Mesenchymal stem cell (in vitro differentiated cells and primary cell): Measurements from ENCODE around the gene MAZ.
"Not testable (repeated sequence)": the region's sequence is repeated elsewhere in the genome, so short reads cannot be mapped to it uniquely, and the experiment has no call there.

Experiments
- DNase-seq: peaks from one replicate; pipeline ENCODE4 v3.0.0-alpha.2; 2013
- H2AFZ ChIP-seq: one replicate; pipeline ENCODE4 v1.6.1; 2013; ENCODE audit warnings: low read depth, mild to moderate bottlenecking, control low read depth, inconsistent platforms, low read length, moderate library complexity
- H2AK5ac ChIP-seq: 2 replicates; pipeline ENCODE4 v1.6.1; 2013; ENCODE audit warnings: low read length, moderate library complexity, mild to moderate bottlenecking, inconsistent platforms; ENCODE audit not compliant: severe bottlenecking
- H2BK120ac ChIP-seq: one replicate; pipeline ENCODE4 v1.6.1; 2013; ENCODE audit warnings: low read depth, mild to moderate bottlenecking, inconsistent platforms, low read length, moderate library complexity
- H2BK12ac ChIP-seq, 2 experiments: one replicate each; pipeline ENCODE4 v1.6.1; 2013; ENCODE audit warnings: inconsistent platforms in 2 of 2, low read length in 2 of 2, mild to moderate bottlenecking in 2 of 2, moderate library complexity in 2 of 2, control low read depth in 1 of 2
- H2BK15ac ChIP-seq: one replicate; pipeline ENCODE4 v1.6.1; 2013; ENCODE audit warnings: mild to moderate bottlenecking, low read depth, inconsistent platforms; ENCODE audit not compliant: poor library complexity, severe bottlenecking
- H2BK5ac ChIP-seq: 2 replicates; pipeline ENCODE4 v1.6.1; 2013; ENCODE audit warnings: low read depth, mild to moderate bottlenecking, low read length, control low read depth, inconsistent platforms; ENCODE audit not compliant: poor library complexity, severe bottlenecking
- H3K14ac ChIP-seq, 2 experiments: one replicate each; pipeline ENCODE4 v1.6.1; 2013; ENCODE audit warnings: inconsistent platforms in 2 of 2, low read length in 2 of 2, control low read depth in 1 of 2, mild to moderate bottlenecking in 1 of 2, moderate library complexity in 1 of 2
- H3K18ac ChIP-seq, 2 experiments: one replicate each; pipeline ENCODE4 v1.6.1; 2013; ENCODE audit warnings: inconsistent platforms in 2 of 2, low read length in 2 of 2, control low read depth in 1 of 2, low read depth in 1 of 2, mild to moderate bottlenecking in 1 of 2
- H3K23ac ChIP-seq, 2 experiments: one replicate each; pipeline ENCODE4 v1.6.1; 2013; ENCODE audit warnings: inconsistent platforms in 2 of 2, low read length in 2 of 2, mild to moderate bottlenecking in 2 of 2, moderate library complexity in 2 of 2, control low read depth in 1 of 2
- H3K27ac ChIP-seq: 2 replicates; pipeline ENCODE4 v1.5.1; 2013; ENCODE audit warnings: mild to moderate bottlenecking, moderate library complexity, low read length, control low read depth, inconsistent platforms; ENCODE audit not compliant: poor library complexity, severe bottlenecking
- H3K27me3 ChIP-seq, 2 experiments: 2 replicates each; pipeline versions ENCODE4 v1.6.1 to v1.7.0; 2013; ENCODE audit warnings: low read length in 2 of 2, mild to moderate bottlenecking in 2 of 2, moderate library complexity in 2 of 2, control low read depth in 1 of 2, inconsistent platforms in 1 of 2; ENCODE audit not compliant: control insufficient read depth in 1 of 2, insufficient read depth in 1 of 2
- H3K36me3 ChIP-seq, 2 experiments: 2 replicates each; pipeline versions ENCODE4 v1.6.1 to v1.7.0; 2013; ENCODE audit warnings: low read length in 2 of 2, control low read depth in 1 of 2, inconsistent platforms in 1 of 2, low read depth in 1 of 2, mild to moderate bottlenecking in 1 of 2; ENCODE audit not compliant: insufficient read depth in 2 of 2, control insufficient read depth in 1 of 2
- H3K4ac ChIP-seq, 2 experiments: one replicate each; pipeline ENCODE4 v1.6.1; 2013; ENCODE audit warnings: inconsistent platforms in 2 of 2, low read length in 2 of 2, mild to moderate bottlenecking in 2 of 2, moderate library complexity in 2 of 2, control low read depth in 1 of 2, low read depth in 1 of 2
- H3K4me1 ChIP-seq: 2 replicates; pipeline ENCODE4 v1.6.1; 2013; ENCODE audit warnings: low read depth, low read length, control low read depth; ENCODE audit not compliant: control insufficient read depth, insufficient read depth
- H3K4me2 ChIP-seq: 2 replicates; pipeline ENCODE4 v1.6.1; 2013; ENCODE audit warnings: low read length, mild to moderate bottlenecking, inconsistent platforms; ENCODE audit not compliant: poor library complexity, severe bottlenecking
- H3K4me3 ChIP-seq, 2 experiments: 2 replicates each; pipeline versions ENCODE4 v1.5.1 to v1.7.0; 2013; ENCODE audit warnings: low read length in 2 of 2, mild to moderate bottlenecking in 2 of 2, control low read depth in 1 of 2, low read depth in 1 of 2; ENCODE audit not compliant: insufficient read depth in 1 of 2
- H3K79me1 ChIP-seq: replicated peaks from 2 replicates; pipeline ENCODE4 v1.6.1; 2013; ENCODE audit warnings: mild to moderate bottlenecking, control low read depth, low read length, inconsistent platforms; ENCODE audit not compliant: poor library complexity, severe bottlenecking
- H3K9ac ChIP-seq: 2 replicates; pipeline ENCODE4 v1.7.0; 2013; ENCODE audit warnings: mild to moderate bottlenecking, low read length, moderate library complexity
- H3K9me3 ChIP-seq: 2 replicates; pipeline ENCODE4 v1.7.0; 2013; ENCODE audit warnings: mild to moderate bottlenecking, low read length; ENCODE audit not compliant: control insufficient read depth
- H4K8ac ChIP-seq: one replicate; pipeline ENCODE4 v1.6.1; 2013; ENCODE audit warnings: inconsistent platforms, mild to moderate bottlenecking, low read length, moderate library complexity
- H4K91ac ChIP-seq: one replicate; pipeline ENCODE4 v1.6.1; 2013; ENCODE audit warnings: mild to moderate bottlenecking, low read length, inconsistent platforms
- WGBS: methylation state at CpG from one replicate; pipeline ENCODE4 v1.1.7; 2013; ENCODE audit warnings: mixed read lengths; 5-methylcytosine and 5-hydroxymethylcytosine counted together

The MAZ gene

GRCh38 chr16:29830774-29831173 lies 24.4 kb downstream of the MAZ start:
- no peaks in the 10 kb centered on the region for H3K9me3 ChIP-seq
- H2AFZ ChIP-seq, result no peak overlapping the region
- H2BK15ac ChIP-seq, result no peak overlapping the region
- no peak overlapping the region for H3K23ac ChIP-seq
- H3K36me3 ChIP-seq, result peaks cover 51 to 63% of the 10 kb centered on the region in 2 experiments
- no peak for DNase-seq
- H3K4me1 ChIP-seq, result peaks cover 12% of the 10 kb centered on the region
- H2BK120ac ChIP-seq, result no peak overlapping the region
- no peak overlapping the region for H3K4me2 ChIP-seq
- H3K14ac ChIP-seq, result no peak overlapping the region
- WGBS, result 98% methylated on average over 11 of the region's 11 CpGs
- H2BK5ac ChIP-seq, result no peak overlapping the region
- no peak overlapping the region for H2BK12ac ChIP-seq
- no peak overlapping the region for H3K18ac ChIP-seq
- H4K8ac ChIP-seq, result no peak overlapping the region
- no peaks in the 10 kb centered on the region for H3K27me3 ChIP-seq
- H3K4ac ChIP-seq, result no peak overlapping the region
- H3K4me3 ChIP-seq, result no peak overlapping the region
- no peak overlapping the region for H3K9ac ChIP-seq
- H3K79me1 ChIP-seq, result peaks cover 20% of the 10 kb centered on the region
- H2AK5ac ChIP-seq, result no peak overlapping the region
- no peak overlapping the region for H4K91ac ChIP-seq
- no peak overlapping the region for H3K27ac ChIP-seq

GRCh38 chr16:29831490-29831889 lies 25.2 kb downstream of the MAZ start:
- peaks cover 56 to 70% of the 10 kb centered on the region in 2 experiments for H3K36me3 ChIP-seq
- no peak overlapping the region for H2AFZ ChIP-seq
- no peak overlapping the region for H4K91ac ChIP-seq

GRCh38 chr16:29833219-29833618 lies 26.9 kb downstream of the MAZ start:
- H2BK12ac ChIP-seq, H2BK120ac ChIP-seq: not testable (repeated sequence)
- WGBS, result 100% methylated on average over 2 of the region's 4 CpGs

More at GRCh38 chr16:29831490-29831889, 25.2 kb downstream of the MAZ start:
- Histone ChIP-seq H3K27ac (no peak overlapping the region), H3K79me1 (peaks cover 20% of the 10 kb centered on the region), H3K4me3 (no peak overlapping the region), H3K4ac (no peak overlapping the region), H3K23ac (no peak overlapping the region), H2BK15ac (no peak overlapping the region), H2BK120ac (no peak overlapping the region), H3K18ac (no peak overlapping the region), H3K4me1 (peaks cover 6% of the 10 kb centered on the region), H4K8ac (no peak overlapping the region), H2AK5ac (no peak overlapping the region), H3K9ac (no peak overlapping the region), H3K4me2 (no peak overlapping the region), H2BK5ac (no peak overlapping the region), H3K27me3 (no peaks in the 10 kb centered on the region), H3K9me3 (no peaks in the 10 kb centered on the region), H3K14ac (no peak overlapping the region), H2BK12ac (peak overlapping the region in 1 of 2 experiments; percentile 3)
- no peak for DNase-seq
- 100% methylated on average over 1 of the region's 2 CpGs for WGBS

GRCh38 chr16:29834079-29834478 lies 27.8 kb downstream of the MAZ start:
- H3K27ac ChIP-seq, result no peak overlapping the region
- H3K9me3 ChIP-seq, result no peaks in the 10 kb centered on the region
- no peak for DNase-seq
- H3K4me1 ChIP-seq, result peaks cover 4% of the 10 kb centered on the region
- no peak overlapping the region for H3K4ac ChIP-seq
- H2BK5ac ChIP-seq, result no peak overlapping the region
- no peak overlapping the region for H2BK120ac ChIP-seq
- H3K23ac ChIP-seq, result no peak overlapping the region
- H2AFZ ChIP-seq, result no peak overlapping the region
- H3K79me1 ChIP-seq, result peaks cover 31% of the 10 kb centered on the region
- no peak overlapping the region for H4K8ac ChIP-seq
- H3K4me3 ChIP-seq, result no peak overlapping the region
- no peaks in the 10 kb centered on the region for H3K27me3 ChIP-seq
- H2BK12ac ChIP-seq, result no peak overlapping the region
- H3K36me3 ChIP-seq, result peaks cover 77 to 93% of the 10 kb centered on the region in 2 experiments
- 98% methylated on average over 5 of the region's 5 CpGs for WGBS
- no peak overlapping the region for H2BK15ac ChIP-seq
- no peak overlapping the region for H3K4me2 ChIP-seq
- H3K18ac ChIP-seq, result no peak overlapping the region
- no peak overlapping the region for H3K9ac ChIP-seq
- no peak overlapping the region for H2AK5ac ChIP-seq
- no peak overlapping the region for H3K14ac ChIP-seq
- no peak overlapping the region for H4K91ac ChIP-seq

More at GRCh38 chr16:29833219-29833618, 26.9 kb downstream of the MAZ start:
- not testable (repeated sequence) for H3K27me3 ChIP-seq, H4K91ac ChIP-seq, H3K4me3 ChIP-seq, H3K14ac ChIP-seq, H3K4me2 ChIP-seq, H2AFZ ChIP-seq, H3K9me3 ChIP-seq, H3K23ac ChIP-seq, DNase-seq, H3K18ac ChIP-seq, H2AK5ac ChIP-seq, H2BK15ac ChIP-seq, H3K9ac ChIP-seq, H2BK5ac ChIP-seq, H4K8ac ChIP-seq, H3K27ac ChIP-seq, H3K4ac ChIP-seq, H3K4me1 ChIP-seq
- peaks cover 28% of the 10 kb centered on the region for H3K79me1 ChIP-seq
- H3K36me3 ChIP-seq, result peaks cover 70 to 87% of the 10 kb centered on the region in 2 experiments
